Esophagus muscularis mucosa (tissue), 4 donors: ENCODE results near the gene PILRB.

Source experiments
- EP300 ChIP-seq: sonication (generic); formaldehyde crosslinking; IDR thresholded peaks from one replicate; pipeline ENCODE4 v1.6.1; 2017; ENCODE audit warnings: antibody characterized with exemption
- POLR2A ChIP-seq: fragments of 450-650 bp; IDR thresholded peaks from one replicate; pipeline ENCODE4 v1.6.1; 2017; ENCODE audit warnings: antibody characterized with exemption, moderate library complexity, mild to moderate bottlenecking, low read depth
- POLR2AphosphoS5 ChIP-seq, 2 donors: sonication (generic); formaldehyde crosslinking; IDR thresholded peaks; one replicate each; pipeline ENCODE4 v1.6.1; 2017; ENCODE audit warnings: antibody characterized with exemption in 2 of 2
- TF ChIP-seq, protein P1 (sequence below), 3 experiments: fragments of 200-600 bp in 2 of 3; fragments of 450-650 bp in 1 of 3; sonication (generic) in 2 of 3; IDR thresholded peaks; one replicate each; pipeline ENCODE4 v1.5.1; 2017 to 2019; ENCODE audit warnings: antibody characterized with exemption in 3 of 3, mild to moderate bottlenecking in 2 of 3, moderate library complexity in 1 of 3

DNA sequence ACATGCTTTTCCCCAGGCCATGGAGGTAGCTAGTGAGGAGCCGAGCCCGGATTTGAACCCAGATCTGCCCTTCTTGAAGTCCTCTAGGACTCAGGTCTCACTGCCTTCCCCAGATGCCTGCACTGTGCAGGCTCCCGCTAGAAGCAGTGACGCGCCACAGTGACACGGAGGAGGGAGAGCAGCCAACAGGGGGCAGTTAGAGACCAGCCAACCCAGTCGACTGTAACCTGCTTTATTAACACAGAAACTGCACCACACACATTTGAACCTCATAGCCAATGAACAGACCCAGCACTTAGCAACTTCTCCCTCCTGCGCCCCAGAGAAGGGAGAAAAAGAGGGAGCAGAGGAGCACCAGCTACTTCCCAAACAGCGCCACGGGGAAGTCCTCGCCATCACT, 42.7 kb downstream of the PILRB start:
- TF ChIP-seq, protein P1, sequence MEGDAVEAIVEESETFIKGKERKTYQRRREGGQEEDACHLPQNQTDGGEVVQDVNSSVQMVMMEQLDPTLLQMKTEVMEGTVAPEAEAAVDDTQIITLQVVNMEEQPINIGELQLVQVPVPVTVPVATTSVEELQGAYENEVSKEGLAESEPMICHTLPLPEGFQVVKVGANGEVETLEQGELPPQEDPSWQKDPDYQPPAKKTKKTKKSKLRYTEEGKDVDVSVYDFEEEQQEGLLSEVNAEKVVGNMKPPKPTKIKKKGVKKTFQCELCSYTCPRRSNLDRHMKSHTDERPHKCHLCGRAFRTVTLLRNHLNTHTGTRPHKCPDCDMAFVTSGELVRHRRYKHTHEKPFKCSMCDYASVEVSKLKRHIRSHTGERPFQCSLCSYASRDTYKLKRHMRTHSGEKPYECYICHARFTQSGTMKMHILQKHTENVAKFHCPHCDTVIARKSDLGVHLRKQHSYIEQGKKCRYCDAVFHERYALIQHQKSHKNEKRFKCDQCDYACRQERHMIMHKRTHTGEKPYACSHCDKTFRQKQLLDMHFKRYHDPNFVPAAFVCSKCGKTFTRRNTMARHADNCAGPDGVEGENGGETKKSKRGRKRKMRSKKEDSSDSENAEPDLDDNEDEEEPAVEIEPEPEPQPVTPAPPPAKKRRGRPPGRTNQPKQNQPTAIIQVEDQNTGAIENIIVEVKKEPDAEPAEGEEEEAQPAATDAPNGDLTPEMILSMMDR (IDR thresholded peaks at IDR 0.05): no peak
- TF ChIP-seq POLR2A (no peak), POLR2AphosphoS5 (IDR thresholded peaks at IDR 0.05) (no peak), EP300 (no peak)
